ENCODE results near the gene FADS6. TPM values are rescaled to one million over a fixed set of nuclear protein-coding genes. Genes with fewer than 3 reads are reported as not detected.

FADS6 gene
- polyA plus RNA-seq, 1 experiment: not detected

- H3K4me3 ChIP-seq (ENCODE audit: low read depth, low read length): no peak overlapping the region
- H3K27me3 ChIP-seq (ENCODE audit: control insufficient read depth, insufficient read depth, low read length): peaks cover 31% of the 10 kb centered on the region
- H3K36me3 ChIP-seq (ENCODE audit: control insufficient read depth, insufficient read depth, low read length): no peaks in the 10 kb centered on the region
- DNase-seq (ENCODE audit: low read depth): no peak
- ChIA-PET POLR2A (no interaction called here), CTCF (interaction anchor here (0.6 to 14.7 kb wide), 4 partner anchors 10 to 108 kb away, joined by 3 to 164 read pairs (median 4); partner anchors contain the start of gene GRIN2C)
- TF ChIP-seq CTCF (IDR thresholded peaks at IDR 0.05; ENCODE audit: insufficient read depth, low read depth, low read length): no peak
Measured at GRCh38 chr17:74850914-74851313, 42.5 kb downstream of the FADS6 start.

- ChIA-PET CTCF (interaction anchor here (1.1 to 14.7 kb wide), 2 partner anchors 11 to 59 kb away, joined by 4 to 164 read pairs; partner anchors contain the start of gene GRIN2C), POLR2A (no interaction called here)
- H3K4me3 ChIP-seq (ENCODE audit: low read depth, low read length): no peak overlapping the region
- peaks cover 27% of the 10 kb centered on the region for H3K27me3 ChIP-seq (ENCODE audit: control insufficient read depth, insufficient read depth, low read length)
- no peak for DNase-seq (ENCODE audit: low read depth)
- H3K36me3 ChIP-seq (ENCODE audit: control insufficient read depth, insufficient read depth, low read length): no peaks in the 10 kb centered on the region
- TF ChIP-seq CTCF (IDR thresholded peaks at IDR 0.05; ENCODE audit: insufficient read depth, low read depth, low read length): no peak
Measured at GRCh38 chr17:74850310-74850709, 43.1 kb downstream of the FADS6 start.

- no peak for DNase-seq (ENCODE audit: low read depth)
- POLR2A ChIA-PET: no interaction called here
- no peak for TF ChIP-seq CTCF (IDR thresholded peaks at IDR 0.05; ENCODE audit: insufficient read depth, low read depth, low read length)
- Histone ChIP-seq H3K4me3 (ENCODE audit: low read depth, low read length) (no peak overlapping the region), H3K27me3 (ENCODE audit: control insufficient read depth, insufficient read depth, low read length) (peaks cover 19% of the 10 kb centered on the region), H3K36me3 (ENCODE audit: control insufficient read depth, insufficient read depth, low read length) (no peaks in the 10 kb centered on the region)
- CTCF ChIA-PET: interaction anchor here (1.0 to 14.7 kb wide), 2 partner anchors 12 to 58 kb away, joined by 5 to 164 read pairs; partner anchors contain the start of gene GRIN2C
Measured at GRCh38 chr17:74848656-74849399, 44.6 kb downstream of the FADS6 start.

- Histone ChIP-seq H3K4me3 (ENCODE audit: low read depth, low read length) (no peak overlapping the region), H3K36me3 (ENCODE audit: control insufficient read depth, insufficient read depth, low read length) (no peaks in the 10 kb centered on the region), H3K27me3 (ENCODE audit: control insufficient read depth, insufficient read depth, low read length) (peaks cover 4% of the 10 kb centered on the region)
- no peak for TF ChIP-seq CTCF (IDR thresholded peaks at IDR 0.05; ENCODE audit: insufficient read depth, low read depth, low read length)
- no peak for DNase-seq (ENCODE audit: low read depth)
- ChIA-PET CTCF (interaction anchor here (1.1 to 14.7 kb wide), 4 partner anchors 15 to 99 kb away, joined by 3 to 164 read pairs (median 6); partner anchors contain the start of genes GRIN2C and NHERF1), POLR2A (no interaction called here)
Measured at GRCh38 chr17:74846621-74847020, 46.8 kb downstream of the FADS6 start.

GRCh38 chr17:74843352-74843627 lies 50.1 kb downstream of the FADS6 start:
- CTCF ChIA-PET: interaction anchor here (0.6 to 14.7 kb wide), 12 partner anchors 9 to 115 kb away, joined by 3 to 164 read pairs (median 5); partner anchors contain the start of gene GRIN2C
- H3K36me3 ChIP-seq (ENCODE audit: control insufficient read depth, insufficient read depth, low read length): no peaks in the 10 kb centered on the region
- no peak overlapping the region for H3K4me3 ChIP-seq (ENCODE audit: low read depth, low read length)
- POLR2A ChIA-PET: interaction anchor here (0.6 to 0.7 kb wide), 2 partner anchors 9 to 126 kb away, joined by 3 read pairs; no protein-coding TSS in a partner anchor
- no peak for DNase-seq (ENCODE audit: low read depth)
- TF ChIP-seq CTCF (IDR thresholded peaks at IDR 0.05; ENCODE audit: insufficient read depth, low read depth, low read length): no peak
- H3K27me3 ChIP-seq (ENCODE audit: control insufficient read depth, insufficient read depth, low read length): no peaks in the 10 kb centered on the region
